ENCODE data around the gene TNRC18. TPM values are rescaled to one million over a fixed set of nuclear protein-coding genes. Genes with fewer than 3 reads are reported as not detected.
A peak's percentile ranks its signal among the peaks of the same experiment; 100 is the strongest.

Gene TNRC18
- polyA plus RNA-seq, 3 donors, result 0.64 to 49.9 (median 0.70) TPM

DNA sequence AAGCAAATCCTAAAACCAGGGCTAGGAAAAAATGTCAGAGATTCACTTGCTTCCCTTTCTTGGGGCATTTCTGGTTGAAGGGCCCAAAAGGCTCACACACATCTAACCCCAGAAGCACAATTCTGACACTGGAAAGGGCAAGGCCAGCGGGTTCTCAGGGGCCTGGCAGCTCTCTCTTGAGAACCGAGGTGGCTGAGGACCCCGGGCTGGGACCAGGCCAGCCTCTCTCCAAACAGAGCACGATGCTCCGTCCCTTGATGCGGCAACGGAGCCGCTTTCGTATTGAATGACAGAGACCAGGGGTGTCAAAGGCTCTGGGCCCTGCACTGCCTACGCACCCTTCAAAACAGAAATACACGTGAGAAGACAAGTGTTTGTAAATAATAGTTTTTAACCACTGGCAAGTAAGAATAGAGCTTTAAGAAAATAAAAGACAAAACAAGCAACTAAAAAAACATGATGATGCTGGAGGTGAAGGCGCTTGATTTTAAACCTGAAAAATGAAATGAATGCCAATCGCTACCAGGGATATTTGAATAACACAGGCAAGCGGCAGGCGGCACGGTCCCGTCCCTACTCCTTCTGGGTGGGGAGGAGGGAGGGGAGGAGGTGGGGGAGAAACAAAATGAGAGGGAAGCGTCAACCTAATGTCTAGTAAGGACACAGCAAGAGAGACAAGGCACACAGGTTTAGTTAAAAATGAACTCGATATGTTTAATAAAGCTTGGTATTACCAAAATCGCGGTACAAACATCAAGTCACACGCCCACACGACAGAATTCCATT lies 72.8 kb downstream of the TNRC18 start:
- Histone ChIP-seq H3K4me2 (replicated peaks; ENCODE audit: extremely low read depth, low read length, poor library complexity, severe bottlenecking) (no peak overlapping the region), H3K36me3 (replicated peaks in 1 of 2; ENCODE audit: control insufficient read depth in 1 of 2, insufficient read depth in 2 of 2, low read length in 2 of 2) (peaks cover 90 to 91% of the 10 kb centered on the region in 2 donors)
- intact Hi-C loops (cut with micrococcal nuclease), result no loop called here

DNA sequence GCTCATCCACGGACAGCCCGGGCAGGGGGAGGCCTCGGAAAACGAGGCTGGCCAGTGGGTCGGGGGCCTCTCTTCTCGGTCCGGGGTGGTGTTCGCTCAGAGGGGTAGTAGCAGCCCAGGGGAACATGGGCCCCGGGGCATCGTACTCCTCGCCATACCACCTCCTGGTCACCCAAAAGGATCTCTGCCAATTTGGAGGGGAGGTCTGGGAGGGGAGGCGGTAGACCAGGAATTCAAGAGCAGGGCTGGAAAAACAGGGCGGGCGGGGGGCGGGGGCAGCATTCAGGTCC lies 73.5 kb downstream of the TNRC18 start:
- no peaks in the 10 kb centered on the region for H3K9me3 Mint-ChIP-seq
- Histone ChIP-seq H4K20me1 (ENCODE audit: insufficient read depth, low read length) (peaks cover 97% of the 10 kb centered on the region), H2AFZ (ENCODE audit: insufficient read depth, low read depth, low read length, poor library complexity, severe bottlenecking) (no peak overlapping the region), H3K4me3 (replicated peaks in 1 of 3; ENCODE audit: low read depth in 2 of 3, low read length in 3 of 3) (no peak overlapping the region), H3K4me1 (ENCODE audit: control insufficient read depth in 1 of 2, insufficient read depth in 2 of 2, low read length in 2 of 2) (no peaks in the 10 kb centered on the region), H3K27ac (ENCODE audit: low read depth in 1 of 2, low read length in 2 of 2) (no peak overlapping the region), H3K9ac (ENCODE audit: insufficient read depth, low read length, poor library complexity, severe bottlenecking) (no peak overlapping the region), H3K36me3 (replicated peaks in 1 of 2; ENCODE audit: control insufficient read depth in 1 of 2, insufficient read depth in 2 of 2, low read length in 2 of 2) (peaks cover 89 to 90% of the 10 kb centered on the region in 2 donors), H3K4me2 (replicated peaks; ENCODE audit: extremely low read depth, low read length, poor library complexity, severe bottlenecking) (no peak overlapping the region), H3K9me3 (replicated peaks in 1 of 2; ENCODE audit: control insufficient read depth in 1 of 2, insufficient read depth in 1 of 2, low read length in 2 of 2) (no peaks in the 10 kb centered on the region), H3K27me3 (ENCODE audit: control insufficient read depth in 2 of 2, insufficient read depth in 2 of 2, low read length in 2 of 2) (no peaks in the 10 kb centered on the region), H3K79me2 (ENCODE audit: insufficient read depth, low read length) (peaks cover 71% of the 10 kb centered on the region)
- 89% methylated on average over 5 of the region's 15 CpGs for WGBS (ENCODE audit: insufficient coverage)
- peaks cover 59 to 98% of the 10 kb centered on the region in 2 donors for H3K36me3 Mint-ChIP-seq
- intact Hi-C loops (cut with micrococcal nuclease), result no loop called here
- H3K4me1 Mint-ChIP-seq, result no peaks in the 10 kb centered on the region
- no peak overlapping the region for H3K27ac Mint-ChIP-seq
- no peak for DNase-seq
- TF ChIP-seq, protein P1, sequence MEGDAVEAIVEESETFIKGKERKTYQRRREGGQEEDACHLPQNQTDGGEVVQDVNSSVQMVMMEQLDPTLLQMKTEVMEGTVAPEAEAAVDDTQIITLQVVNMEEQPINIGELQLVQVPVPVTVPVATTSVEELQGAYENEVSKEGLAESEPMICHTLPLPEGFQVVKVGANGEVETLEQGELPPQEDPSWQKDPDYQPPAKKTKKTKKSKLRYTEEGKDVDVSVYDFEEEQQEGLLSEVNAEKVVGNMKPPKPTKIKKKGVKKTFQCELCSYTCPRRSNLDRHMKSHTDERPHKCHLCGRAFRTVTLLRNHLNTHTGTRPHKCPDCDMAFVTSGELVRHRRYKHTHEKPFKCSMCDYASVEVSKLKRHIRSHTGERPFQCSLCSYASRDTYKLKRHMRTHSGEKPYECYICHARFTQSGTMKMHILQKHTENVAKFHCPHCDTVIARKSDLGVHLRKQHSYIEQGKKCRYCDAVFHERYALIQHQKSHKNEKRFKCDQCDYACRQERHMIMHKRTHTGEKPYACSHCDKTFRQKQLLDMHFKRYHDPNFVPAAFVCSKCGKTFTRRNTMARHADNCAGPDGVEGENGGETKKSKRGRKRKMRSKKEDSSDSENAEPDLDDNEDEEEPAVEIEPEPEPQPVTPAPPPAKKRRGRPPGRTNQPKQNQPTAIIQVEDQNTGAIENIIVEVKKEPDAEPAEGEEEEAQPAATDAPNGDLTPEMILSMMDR (IDR thresholded peaks at IDR 0.05), result no peak
- H3K4me3 Mint-ChIP-seq, result no peak overlapping the region
- peaks cover 0 to 1% (median 0%) of the 10 kb centered on the region in 3 donors for H3K27me3 Mint-ChIP-seq (ENCODE audit: low read depth in 3 of 3)

More for the DNA sequence above, 72.8 kb downstream of the TNRC18 start:
- Histone ChIP-seq H2AFZ (ENCODE audit: insufficient read depth, low read depth, low read length, poor library complexity, severe bottlenecking) (no peak overlapping the region), H4K20me1 (ENCODE audit: insufficient read depth, low read length) (peaks cover 98% of the 10 kb centered on the region), H3K79me2 (ENCODE audit: insufficient read depth, low read length) (peaks cover 77% of the 10 kb centered on the region), H3K27ac (ENCODE audit: low read depth in 1 of 2, low read length in 2 of 2) (no peak overlapping the region), H3K4me1 (ENCODE audit: control insufficient read depth in 1 of 2, insufficient read depth in 2 of 2, low read length in 2 of 2) (no peaks in the 10 kb centered on the region), H3K27me3 (ENCODE audit: control insufficient read depth in 2 of 2, insufficient read depth in 2 of 2, low read length in 2 of 2) (no peaks in the 10 kb centered on the region), H3K4me3 (replicated peaks in 1 of 3; ENCODE audit: low read depth in 2 of 3, low read length in 3 of 3) (no peak overlapping the region), H3K9ac (ENCODE audit: insufficient read depth, low read length, poor library complexity, severe bottlenecking) (no peak overlapping the region), H3K9me3 (replicated peaks in 1 of 2; ENCODE audit: control insufficient read depth in 1 of 2, insufficient read depth in 1 of 2, low read length in 2 of 2) (no peaks in the 10 kb centered on the region)
- DNase-seq, result no peak
- Mint-ChIP-seq H3K27ac (peak overlapping the region in 2 of 7 donors; percentile 30 to 40), H3K9me3 (no peaks in the 10 kb centered on the region), H3K4me3 (no peak overlapping the region), H3K27me3 (ENCODE audit: low read depth in 3 of 3) (peaks cover 0 to 1% (median 0%) of the 10 kb centered on the region in 3 donors), H3K4me1 (no peaks in the 10 kb centered on the region), H3K36me3 (peaks cover 64 to 99% of the 10 kb centered on the region in 2 donors)
- 99% methylated on average over 11 of the region's 23 CpGs for WGBS (ENCODE audit: insufficient coverage)
- TF ChIP-seq, protein P1 (IDR thresholded peaks at IDR 0.05), result no peak

Data from CD14-positive monocyte (primary cell).